Activated CD4-positive, alpha-beta memory T cell treated with anti-CD3 and anti-CD28 coated beads for 36 hours (primary cell): Measurements from ENCODE around the gene MEI1. TPM values are rescaled to one million over a fixed set of nuclear protein-coding genes. Genes with fewer than 3 reads are reported as not detected.
"Not testable (repeated sequence)": the region's sequence is repeated elsewhere in the genome, so short reads cannot be mapped to it uniquely, and the experiment has no call there.

Experiments used
- CTCF ChIA-PET: fragments of 350-600 bp; sonication (Branson Sonifier 250); formaldehyde crosslinking; loops from one replicate; lab custom pipeline; 2021; ENCODE audit warnings: antibody characterized with exemption, inconsistent platforms; lab: Charles Lee
- POLR2A ChIA-PET: fragments of 350-600 bp; sonication (Branson Sonifier 250); formaldehyde crosslinking; loops from one replicate; lab custom pipeline; 2021; ENCODE audit warnings: antibody characterized with exemption; lab: Charles Lee
- DNase-seq: peaks from one replicate; pipeline ENCODE4 v3.0.0-alpha.2; 2020
- H3K27ac Mint-ChIP-seq: one replicate; pipeline ENCODE4 v1.8.0; 2021; ENCODE audit warnings: mixed read lengths
- H3K27me3 Mint-ChIP-seq: one replicate; pipeline ENCODE4 v1.8.0; 2021; ENCODE audit warnings: mixed read lengths
- H3K36me3 Mint-ChIP-seq: one replicate; pipeline ENCODE4 v1.8.0; 2021; ENCODE audit warnings: mixed read lengths
- H3K4me1 Mint-ChIP-seq: one replicate; pipeline ENCODE4 v1.8.0; 2021; ENCODE audit warnings: low read depth, mixed read lengths
- H3K4me3 Mint-ChIP-seq: one replicate; pipeline ENCODE4 v1.8.0; 2021; ENCODE audit warnings: mild to moderate bottlenecking, mixed read lengths
- H3K9me3 Mint-ChIP-seq: one replicate; pipeline ENCODE4 v1.8.0; 2021; ENCODE audit warnings: mixed read lengths
- intact Hi-C: fragments of 100-400 bp; cut with micrococcal nuclease; formaldehyde crosslinking; loops from one replicate; pipeline ENCODE4 v1.15.1; 2023
- total RNA-seq, 2 experiments: library from RNA; stranded (reverse); gene quantifications; one replicate each; pipeline ENCODE4 v1.2.3, GENCODE V29; 2021

The MEI1 gene
- total RNA-seq, 2 experiments from 2014 or later, result 51.3 to 52.3 TPM

DNA sequence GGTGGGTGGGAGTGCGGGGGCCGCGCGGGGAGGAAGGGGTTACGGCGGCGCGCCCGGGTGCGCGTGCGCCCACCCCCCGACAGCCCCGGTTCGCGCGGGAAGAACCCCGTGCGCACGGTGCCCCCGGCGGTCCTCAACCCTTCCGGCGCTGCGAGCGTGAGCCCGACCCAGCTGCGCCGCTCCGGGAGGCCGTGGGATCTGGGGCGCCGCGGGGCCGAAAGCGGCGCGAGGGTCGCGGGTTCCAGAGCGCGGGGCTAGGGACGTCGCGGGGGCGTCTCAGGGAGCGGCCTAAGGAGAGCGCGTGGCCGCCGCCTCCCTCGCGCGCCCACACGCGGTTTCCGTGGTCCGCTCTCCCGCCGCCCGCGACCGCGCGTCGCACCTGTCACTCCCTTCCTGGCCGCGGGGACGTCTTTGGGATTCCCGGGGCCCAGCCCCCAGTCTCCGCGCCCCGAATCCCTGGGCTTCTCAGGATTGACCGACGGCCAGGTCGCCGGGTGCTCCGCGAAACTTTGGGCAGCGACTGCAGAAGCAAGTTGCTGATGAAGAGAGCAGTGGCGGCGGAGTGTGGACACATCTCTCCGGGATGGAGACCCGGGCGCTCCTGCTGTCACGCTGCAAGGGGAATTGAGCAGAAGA is 134.2 kb downstream of the MEI1 start:
- intact Hi-C loops, result loop anchor here (1.0 to 5.0 kb wide), 3 partner anchors 84 to 259 kb away; partner anchors contain the start of genes DESI1, NDUFA6, SHISA8 and XRCC6
- Mint-ChIP-seq H3K4me3 (peak overlapping the region; percentile 98), H3K9me3 (peaks cover 5% of the 10 kb centered on the region), H3K27ac (peak overlapping the region; percentile 99), H3K36me3 (peaks cover 45% of the 10 kb centered on the region), H3K27me3 (no peaks in the 10 kb centered on the region), H3K4me1 (peaks cover 46% of the 10 kb centered on the region)
- CTCF ChIA-PET, result interaction anchor here (1.0 to 6.9 kb wide), 14 partner anchors 9 to 136 kb away, joined by 3 to 49 read pairs (median 7); partner anchors contain the start of gene CCDC134
- POLR2A ChIA-PET, result interaction anchor here (0.9 to 4.5 kb wide), 16 partner anchors 9 to 365 kb away, joined by 3 to 57 read pairs (median 8); partner anchors contain the start of genes CCDC134, CENPM, PHF5A and SNU13
- DNase-seq, result peak; percentile 52

DNA sequence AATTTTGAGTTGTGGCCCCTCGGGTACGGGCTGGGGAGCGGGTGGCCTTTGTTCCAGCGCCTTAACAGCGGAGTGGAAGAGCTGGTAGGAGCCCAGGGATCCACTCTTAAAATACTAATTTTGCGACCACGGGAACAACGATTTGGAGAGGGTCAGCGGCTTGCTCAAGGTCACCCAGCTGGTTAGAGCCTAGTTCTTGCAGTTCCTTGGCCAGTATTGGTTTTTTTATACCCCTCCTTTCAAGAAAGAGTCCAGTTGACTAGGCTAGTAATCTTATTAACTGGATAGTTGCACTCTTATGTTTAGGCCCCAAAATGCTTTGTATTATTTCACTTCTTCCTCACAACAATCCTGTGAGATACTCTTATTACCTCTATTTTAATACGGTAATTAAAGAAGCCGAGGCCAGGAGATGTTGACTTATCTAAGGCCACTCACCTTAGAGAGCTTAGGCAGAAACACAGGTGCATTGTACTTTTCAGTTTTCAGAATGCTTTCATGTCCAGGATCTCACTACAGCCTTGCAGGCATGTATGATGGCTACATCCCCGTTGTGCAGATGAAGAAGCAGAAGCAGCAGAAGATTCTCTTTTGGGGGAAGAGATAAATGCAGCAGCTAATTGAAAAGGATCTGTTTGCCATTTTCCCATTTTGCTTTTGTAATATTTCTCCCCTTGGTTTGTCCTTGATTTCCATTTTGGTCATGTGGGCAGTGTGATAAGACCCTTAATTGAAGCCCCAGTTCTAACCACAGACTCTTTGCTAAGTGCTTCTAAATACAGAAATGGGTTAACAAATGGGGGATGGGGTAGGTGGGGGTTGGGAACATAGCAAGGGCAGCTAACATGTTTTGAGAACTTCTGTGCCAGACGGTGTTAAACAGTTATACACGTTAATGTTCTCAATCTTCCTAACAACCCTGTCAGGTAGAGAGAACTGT is 135.0 kb downstream of the MEI1 start:
- Mint-ChIP-seq H3K27me3 (no peaks in the 10 kb centered on the region), H3K4me3 (peak overlapping the region; percentile 98), H3K27ac (peak overlapping the region; percentile 99), H3K9me3 (peaks cover 5% of the 10 kb centered on the region), H3K36me3 (peaks cover 50% of the 10 kb centered on the region), H3K4me1 (peaks cover 54% of the 10 kb centered on the region)
- intact Hi-C loops, result loop anchor here (5.0 kb wide), 2 partner anchors 83 to 258 kb away; partner anchors contain the start of genes NDUFA6 and SHISA8
- no peak for DNase-seq
- POLR2A ChIA-PET, result interaction anchor here (0.6 to 4.5 kb wide), 12 partner anchors 8 to 366 kb away, joined by 3 to 57 read pairs (median 17); partner anchors contain the start of genes CCDC134, CENPM, PHF5A and TNFRSF13C
- CTCF ChIA-PET, result interaction anchor here (1.0 to 6.9 kb wide), 10 partner anchors 8 to 611 kb away, joined by 3 to 49 read pairs (median 6); no protein-coding TSS in a partner anchor

DNA sequence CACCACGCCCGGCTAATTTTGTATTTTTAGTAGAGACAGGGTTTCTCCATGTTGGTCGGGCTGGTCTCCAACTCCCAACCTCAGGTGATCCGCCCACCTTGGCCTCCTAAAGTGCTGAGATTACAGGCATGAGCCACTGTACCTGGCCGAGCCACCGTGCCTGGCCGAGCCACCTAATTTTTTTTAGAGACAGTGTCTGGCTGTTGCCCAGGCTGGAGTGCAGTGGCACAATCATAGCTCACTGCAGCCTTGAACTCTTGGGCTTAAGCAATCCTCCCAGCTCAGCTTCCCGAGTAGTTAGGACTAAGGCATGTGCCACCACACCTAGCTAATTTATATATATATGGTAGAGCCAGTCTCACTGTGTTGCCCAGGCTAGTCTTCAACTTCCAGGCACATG is 136.2 kb downstream of the MEI1 start:
- DNase-seq, H3K4me3 Mint-ChIP-seq, H3K27me3 Mint-ChIP-seq, H3K9me3 Mint-ChIP-seq: not testable (repeated sequence)
- peaks cover 54% of the 10 kb centered on the region for H3K36me3 Mint-ChIP-seq
- H3K4me1 Mint-ChIP-seq, result peaks cover 63% of the 10 kb centered on the region
- intact Hi-C loops, result loop anchor here (1.0 kb wide), 1 partner anchor 39 kb away; no protein-coding TSS in a partner anchor
- ChIA-PET POLR2A (interaction anchor here (1.2 to 4.5 kb wide), 5 partner anchors 9 to 30 kb away, joined by 3 to 57 read pairs (median 4); no protein-coding TSS in a partner anchor), CTCF (interaction anchor here (0.6 to 6.9 kb wide), 6 partner anchors 10 to 609 kb away, joined by 3 to 49 read pairs (median 3); no protein-coding TSS in a partner anchor)
- peak overlapping the region; percentile 13 for H3K27ac Mint-ChIP-seq

DNA sequence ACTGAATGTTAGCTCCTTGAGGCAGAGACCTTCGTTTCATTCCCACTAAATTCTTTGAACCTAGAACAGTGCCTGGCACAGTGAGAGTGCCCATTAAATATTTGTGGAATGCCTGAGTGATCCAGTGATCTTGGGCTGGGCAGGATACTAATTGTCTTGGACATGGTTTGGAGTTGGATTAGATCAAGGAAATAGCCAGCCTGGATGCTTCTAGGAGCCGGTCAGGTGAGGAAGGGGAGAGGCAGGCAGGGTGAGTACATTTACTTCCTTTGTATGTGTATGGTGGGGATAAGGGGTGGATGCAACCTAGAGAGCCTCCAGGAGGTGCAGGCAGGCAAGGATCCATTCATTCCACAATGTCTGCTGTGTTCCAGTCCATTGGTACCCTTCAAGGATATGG is 137.2 kb downstream of the MEI1 start:
- Mint-ChIP-seq H3K27me3 (no peaks in the 10 kb centered on the region), H3K9me3 (peaks cover 2% of the 10 kb centered on the region), H3K36me3 (peaks cover 57% of the 10 kb centered on the region), H3K4me3 (no peak overlapping the region), H3K4me1 (peaks cover 67% of the 10 kb centered on the region), H3K27ac (peak overlapping the region; percentile 13)
- CTCF ChIA-PET, result interaction anchor here (1.0 to 6.9 kb wide), 3 partner anchors 9 to 104 kb away, joined by 3 to 49 read pairs (median 6); no protein-coding TSS in a partner anchor
- intact Hi-C loops, result no loop called here
- no peak for DNase-seq
- POLR2A ChIA-PET, result interaction anchor here (1.2 to 1.3 kb wide), 2 partner anchors 10 to 21 kb away, joined by 3 to 4 read pairs; no protein-coding TSS in a partner anchor

DNA sequence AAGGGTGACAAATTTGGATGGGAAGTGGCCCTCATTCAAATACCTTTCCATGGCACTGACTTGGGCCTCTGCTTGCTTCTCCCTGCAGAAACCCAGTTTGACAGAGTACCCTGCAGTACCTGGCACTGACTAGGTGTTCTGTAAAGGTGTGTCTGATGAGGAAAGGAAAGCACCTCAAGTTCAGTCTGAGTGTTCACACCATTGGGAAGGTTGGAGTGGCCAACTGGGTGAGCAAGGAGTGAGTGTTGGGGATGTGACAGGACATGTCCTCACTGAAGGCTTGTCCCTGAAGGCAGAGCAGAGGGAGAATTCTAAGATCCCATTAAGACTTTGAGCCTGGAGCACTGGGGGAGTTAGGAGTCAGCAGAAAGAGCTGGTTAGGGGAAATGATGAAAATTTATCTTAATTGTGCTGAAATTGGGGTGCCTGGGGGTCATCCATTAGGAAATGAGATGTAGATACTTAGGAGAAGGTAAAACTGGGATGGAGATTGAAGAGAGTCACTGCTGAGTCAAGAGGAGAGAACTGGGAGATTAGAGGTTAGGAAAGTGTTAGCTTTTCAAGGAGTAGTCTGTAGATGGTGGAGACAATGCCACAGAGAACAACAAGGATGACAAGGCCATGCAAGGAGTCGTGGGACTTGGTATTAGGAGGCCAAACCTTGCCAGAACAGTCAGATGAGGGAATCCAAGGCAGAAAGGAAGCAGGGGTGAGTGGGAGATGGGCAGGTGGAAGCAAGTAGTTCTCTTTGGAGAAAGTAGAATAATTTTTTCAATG is 139.7 kb downstream of the MEI1 start:
- Mint-ChIP-seq H3K4me3 (no peak overlapping the region), H3K9me3 (no peaks in the 10 kb centered on the region), H3K4me1 (peaks cover 82% of the 10 kb centered on the region), H3K27ac (peak overlapping the region; percentile 19), H3K36me3 (peaks cover 56% of the 10 kb centered on the region), H3K27me3 (no peaks in the 10 kb centered on the region)
- POLR2A ChIA-PET, result interaction anchor here (1.6 to 7.8 kb wide), 3 partner anchors 19 to 39 kb away, joined by 5 to 66 read pairs (median 6); partner anchors contain the start of gene CCDC134
- intact Hi-C loops, result no loop called here
- no peak for DNase-seq
- CTCF ChIA-PET, result interaction anchor here (0.6 to 6.7 kb wide), 4 partner anchors 18 to 167 kb away, joined by 3 to 69 read pairs (median 12); no protein-coding TSS in a partner anchor

DNA sequence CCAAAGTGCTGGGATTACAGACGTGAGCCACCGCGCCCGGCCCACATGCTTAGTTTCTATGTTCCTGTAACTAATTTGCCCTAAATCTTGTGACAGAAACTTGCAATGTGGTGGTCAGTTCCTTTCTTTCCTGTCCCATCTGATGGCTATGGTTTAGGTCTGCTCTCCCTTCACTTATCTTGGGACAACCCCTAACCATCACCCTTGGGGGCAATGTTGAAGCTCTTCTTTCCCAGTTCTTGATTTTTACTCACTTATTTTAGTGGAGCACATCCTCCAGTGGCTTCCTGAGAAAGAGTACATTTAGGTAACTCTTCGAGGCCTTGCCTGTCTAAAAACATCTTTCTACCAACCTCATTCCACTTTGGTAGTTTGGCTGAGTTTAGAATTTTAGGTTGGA is 140.9 kb downstream of the MEI1 start:
- no peaks in the 10 kb centered on the region for H3K27me3 Mint-ChIP-seq
- ChIA-PET POLR2A (interaction anchor here (0.8 to 7.8 kb wide), 4 partner anchors 18 to 40 kb away, joined by 3 to 66 read pairs (median 6); partner anchors contain the start of gene CCDC134), CTCF (interaction anchor here (5.2 to 6.7 kb wide), 2 partner anchors 17 to 22 kb away, joined by 20 to 69 read pairs; no protein-coding TSS in a partner anchor)
- intact Hi-C loops, result no loop called here
- H3K27ac Mint-ChIP-seq, result peak overlapping the region; percentile 43
- peaks cover 86% of the 10 kb centered on the region for H3K4me1 Mint-ChIP-seq
- DNase-seq, result no peak
- no peak overlapping the region for H3K4me3 Mint-ChIP-seq
- H3K36me3 Mint-ChIP-seq, result peaks cover 50% of the 10 kb centered on the region
- H3K9me3 Mint-ChIP-seq, result no peaks in the 10 kb centered on the region

DNA sequence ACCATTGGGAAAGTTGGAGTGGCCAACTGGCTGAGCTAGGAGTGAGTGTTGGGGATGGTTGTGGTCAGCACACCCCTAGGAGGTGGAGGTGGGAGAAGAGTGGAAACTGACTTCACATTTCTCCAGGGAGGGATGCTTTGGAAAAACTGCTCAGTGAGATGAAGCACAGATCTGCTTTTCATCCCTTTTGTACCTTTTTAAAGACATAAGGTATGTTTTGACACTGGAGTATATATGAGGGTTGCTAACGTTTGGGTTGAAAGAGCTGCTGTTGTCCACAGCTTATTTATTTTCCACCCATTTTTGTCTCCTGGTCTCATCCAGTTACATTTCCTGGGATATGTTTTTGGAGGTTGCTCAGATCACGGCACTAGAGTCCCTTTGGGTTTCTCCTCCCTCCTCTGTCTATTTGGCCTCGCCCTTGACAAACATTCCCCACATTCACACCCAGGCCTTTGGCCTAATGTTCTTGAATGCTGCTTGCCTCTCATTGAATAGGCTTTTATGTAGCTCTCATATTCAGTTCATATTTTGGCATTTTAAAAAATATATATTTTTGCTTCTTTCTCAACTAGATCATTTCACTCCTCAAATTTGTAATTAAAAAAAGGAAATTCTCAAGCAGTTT is 141.9 kb downstream of the MEI1 start:
- peaks cover 44% of the 10 kb centered on the region for H3K36me3 Mint-ChIP-seq
- peak overlapping the region; percentile 39 for H3K27ac Mint-ChIP-seq
- no peaks in the 10 kb centered on the region for H3K9me3 Mint-ChIP-seq
- DNase-seq, result no peak
- POLR2A ChIA-PET, result interaction anchor here (0.8 to 7.8 kb wide), 4 partner anchors 8 to 32 kb away, joined by 3 to 66 read pairs (median 32); partner anchors contain the start of gene SREBF2
- peaks cover 88% of the 10 kb centered on the region for H3K4me1 Mint-ChIP-seq
- no peak overlapping the region for H3K4me3 Mint-ChIP-seq
- intact Hi-C loops, result no loop called here
- CTCF ChIA-PET, result interaction anchor here (1.0 to 6.7 kb wide), 4 partner anchors 8 to 100 kb away, joined by 4 to 69 read pairs (median 18); partner anchors contain the start of gene SREBF2
- no peaks in the 10 kb centered on the region for H3K27me3 Mint-ChIP-seq

DNA sequence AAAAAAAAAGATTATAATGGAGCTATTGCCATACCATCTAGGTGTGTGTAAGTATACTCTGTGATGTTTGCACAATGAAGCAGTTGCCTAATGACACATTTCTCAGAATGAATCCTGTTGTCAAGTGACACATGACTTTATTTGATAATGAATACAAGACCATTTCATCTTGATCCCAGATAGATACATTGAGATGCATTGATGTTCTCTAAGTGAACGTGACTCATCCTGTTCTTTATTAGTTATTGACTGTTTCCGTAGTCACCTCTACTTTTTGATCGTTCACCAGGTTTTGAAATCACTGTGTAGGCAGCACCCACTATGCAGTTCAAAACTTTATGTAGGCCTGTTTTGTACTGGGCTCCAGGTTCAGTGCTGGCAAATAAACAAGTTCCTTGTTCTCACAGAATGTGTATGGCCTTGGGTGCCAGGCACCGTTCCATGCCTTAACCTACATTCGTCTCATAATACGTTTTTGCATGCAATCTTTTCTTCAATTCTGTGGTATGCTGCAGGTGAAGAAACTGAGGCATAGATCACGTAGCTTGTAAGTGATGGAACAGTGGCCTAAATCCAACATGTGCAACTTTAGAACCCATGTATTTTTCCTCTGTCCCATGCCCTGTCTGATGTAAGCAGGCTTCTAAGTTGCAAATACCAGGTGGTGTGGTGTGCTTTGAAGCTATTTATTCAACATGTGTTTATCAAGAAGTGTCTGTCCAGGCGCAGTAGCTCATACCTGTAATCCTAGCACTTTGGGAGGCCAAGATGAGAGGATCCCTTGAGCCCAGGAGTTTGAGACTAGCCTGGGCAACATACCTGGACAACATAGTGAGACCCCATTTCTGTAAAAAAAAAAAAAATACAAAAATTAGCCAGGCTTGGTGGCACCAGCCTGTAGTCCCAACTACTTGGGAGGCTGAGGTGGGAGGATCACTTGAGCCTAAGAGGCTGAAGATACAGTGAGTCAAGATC is 144.0 kb downstream of the MEI1 start:
- peaks cover 32% of the 10 kb centered on the region for H3K36me3 Mint-ChIP-seq
- CTCF ChIA-PET, result interaction anchor here (0.8 to 6.7 kb wide), 9 partner anchors 10 to 146 kb away, joined by 3 to 69 read pairs (median 4); partner anchors contain the start of gene SREBF2
- intact Hi-C loops, result loop anchor here (1.0 kb wide), 3 partner anchors 11 to 30 kb away; no protein-coding TSS in a partner anchor
- H3K4me1 Mint-ChIP-seq, result peaks cover 88% of the 10 kb centered on the region
- H3K27me3 Mint-ChIP-seq, result no peaks in the 10 kb centered on the region
- no peaks in the 10 kb centered on the region for H3K9me3 Mint-ChIP-seq
- H3K4me3 Mint-ChIP-seq, result peak overlapping the region; percentile 27
- POLR2A ChIA-PET, result interaction anchor here (0.7 to 7.8 kb wide), 11 partner anchors 8 to 146 kb away, joined by 3 to 66 read pairs (median 4); partner anchors contain the start of genes CCDC134 and SREBF2
- peak overlapping the region; percentile 85 for H3K27ac Mint-ChIP-seq
- peak; percentile 54 for DNase-seq

DNA sequence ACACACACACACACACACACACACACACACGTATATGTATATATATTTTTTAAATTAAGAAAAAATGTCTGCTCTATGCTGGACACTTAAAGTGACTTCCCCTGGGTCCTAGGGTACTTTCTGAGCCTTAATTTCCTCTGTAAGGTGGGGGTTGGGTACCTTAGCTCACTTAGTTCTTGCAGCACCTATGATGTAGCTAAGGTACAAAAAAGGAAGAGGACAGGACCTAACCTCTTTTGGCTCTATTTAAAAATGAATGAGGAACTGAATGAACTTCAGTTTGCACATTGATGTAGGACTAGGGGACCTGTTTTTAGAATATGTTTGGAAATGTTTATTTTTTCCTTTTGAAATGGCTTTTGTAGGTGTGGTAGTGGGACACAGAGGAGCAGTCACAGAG is 144.7 kb downstream of the MEI1 start:
- Mint-ChIP-seq H3K27me3 (no peaks in the 10 kb centered on the region), H3K36me3 (peaks cover 34% of the 10 kb centered on the region), H3K27ac (peak overlapping the region; percentile 84), H3K9me3 (no peaks in the 10 kb centered on the region), H3K4me3 (peak overlapping the region; percentile 6), H3K4me1 (peaks cover 88% of the 10 kb centered on the region)
- DNase-seq, result no peak
- POLR2A ChIA-PET, result interaction anchor here (0.7 to 7.8 kb wide), 7 partner anchors 11 to 66 kb away, joined by 3 to 66 read pairs (median 10); partner anchors contain the start of genes CCDC134 and SREBF2
- intact Hi-C loops, result no loop called here
- CTCF ChIA-PET, result interaction anchor here (1.1 to 6.7 kb wide), 6 partner anchors 8 to 147 kb away, joined by 3 to 69 read pairs (median 5); no protein-coding TSS in a partner anchor
